ENCODE results near the gene ANK2.

ANK2 gene

GRCh38 chr4:113325876-113326615 lies 276.6 kb downstream of the ANK2 start:
- DNase-seq (ENCODE audit: insufficient read length, low spot score) (no peak), FAIRE-seq (no peak)

- FAIRE-seq (no peak), DNase-seq (ENCODE audit: insufficient read length, low spot score) (no peak)
Measured at GRCh38 chr4:113327494-113327893, 278.0 kb downstream of the ANK2 start.

- DNase-seq (ENCODE audit: insufficient read length, low spot score) (no peak), FAIRE-seq (no peak)
Measured at GRCh38 chr4:113328514-113328913, 279.1 kb downstream of the ANK2 start.

GRCh38 chr4:113330200-113330599 lies 280.7 kb downstream of the ANK2 start:
- no peak for FAIRE-seq
- DNase-seq (ENCODE audit: insufficient read length, low spot score): no peak

GRCh38 chr4:113331811-113332210 lies 282.4 kb downstream of the ANK2 start:
- no peak for FAIRE-seq
- no peak for DNase-seq (ENCODE audit: insufficient read length, low spot score)

- DNase-seq (ENCODE audit: insufficient read length, low spot score): no peak
- no peak for FAIRE-seq
Measured at GRCh38 chr4:113332701-113333100, 283.2 kb downstream of the ANK2 start.

GRCh38 chr4:113335746-113336145 lies 286.3 kb downstream of the ANK2 start:
- no peak for FAIRE-seq
- no peak for DNase-seq (ENCODE audit: insufficient read length, low spot score)

GRCh38 chr4:113336556-113336955 lies 287.1 kb downstream of the ANK2 start:
- DNase-seq (ENCODE audit: insufficient read length, low spot score): no peak
- no peak for FAIRE-seq

GRCh38 chr4:113339430-113339813 lies 290.0 kb downstream of the ANK2 start:
- DNase-seq (ENCODE audit: insufficient read length, low spot score) (no peak), FAIRE-seq (no peak)

- FAIRE-seq (no peak), DNase-seq (ENCODE audit: insufficient read length, low spot score) (no peak)
Measured at GRCh38 chr4:113344100-113344499, 294.6 kb downstream of the ANK2 start.

- no peak for DNase-seq (ENCODE audit: insufficient read length, low spot score)
- FAIRE-seq: no peak
Measured at GRCh38 chr4:113347245-113347644, 297.8 kb downstream of the ANK2 start.

- DNase-seq (ENCODE audit: insufficient read length, low spot score) (no peak), FAIRE-seq (no peak)
Measured at GRCh38 chr4:113349430-113349829, 300.0 kb downstream of the ANK2 start.

GRCh38 chr4:113350576-113350975 lies 301.1 kb downstream of the ANK2 start:
- no peak for FAIRE-seq

GRCh38 chr4:113355550-113356371 lies 306.3 kb downstream of the ANK2 start:
- peak; percentile 46 for DNase-seq (ENCODE audit: insufficient read length, low spot score)
- FAIRE-seq: no peak

More at GRCh38 chr4:113350576-113350975, 301.1 kb downstream of the ANK2 start:
- no peak for DNase-seq (ENCODE audit: insufficient read length, low spot score)

GRCh38 chr4:113356453-113356852 lies 307.0 kb downstream of the ANK2 start:
- DNase-seq (ENCODE audit: insufficient read length, low spot score) (no peak), FAIRE-seq (no peak)

- peak; percentile 51 for FAIRE-seq
- no peak for DNase-seq (ENCODE audit: insufficient read length, low spot score)
Measured at GRCh38 chr4:113358784-113359183, 309.3 kb downstream of the ANK2 start.

GRCh38 chr4:113365377-113365776 lies 315.9 kb downstream of the ANK2 start:
- FAIRE-seq: no peak
- DNase-seq (ENCODE audit: insufficient read length, low spot score): no peak

GRCh38 chr4:113368056-113368455 lies 318.6 kb downstream of the ANK2 start:
- FAIRE-seq: no peak

GRCh38 chr4:113371111-113371510 lies 321.7 kb downstream of the ANK2 start:
- FAIRE-seq (no peak), DNase-seq (ENCODE audit: insufficient read length, low spot score) (no peak)

More at GRCh38 chr4:113368056-113368455, 318.6 kb downstream of the ANK2 start:
- no peak for DNase-seq (ENCODE audit: insufficient read length, low spot score)

GRCh38 chr4:113375964-113376666 lies 326.7 kb downstream of the ANK2 start:
- DNase-seq (ENCODE audit: insufficient read length, low spot score) (no peak), FAIRE-seq (no peak)

- DNase-seq (ENCODE audit: insufficient read length, low spot score): no peak
- no peak for FAIRE-seq
Measured at GRCh38 chr4:113378836-113379235, 329.4 kb downstream of the ANK2 start.
